ENCODE results near the gene SETD3.

The SETD3 gene

GRCh38 chr14:99427632-99428300, 52.9 kb downstream of the SETD3 start:
- TF ChIP-seq CTCF (IDR thresholded peaks at IDR 0.05; ENCODE audit: low read depth, low read length): no peak
- DNase-seq (ENCODE audit: extremely low read depth, low read depth): no peak

GRCh38 chr14:99426813-99427346, 53.8 kb downstream of the SETD3 start:
- TF ChIP-seq CTCF (IDR thresholded peaks at IDR 0.05; ENCODE audit: low read depth, low read length): no peak
- DNase-seq (ENCODE audit: extremely low read depth, low read depth): no peak

- no peak for DNase-seq (ENCODE audit: extremely low read depth, low read depth)
- no peak for TF ChIP-seq CTCF (IDR thresholded peaks at IDR 0.05; ENCODE audit: low read depth, low read length)
Measured at GRCh38 chr14:99426265-99426664, 54.4 kb downstream of the SETD3 start.

- no peak for TF ChIP-seq CTCF (IDR thresholded peaks at IDR 0.05; ENCODE audit: low read depth, low read length)
- DNase-seq (ENCODE audit: extremely low read depth, low read depth): no peak
Measured at GRCh38 chr14:99425272-99425681, 55.4 kb downstream of the SETD3 start.

- DNase-seq (ENCODE audit: extremely low read depth, low read depth): no peak
- no peak for TF ChIP-seq CTCF (IDR thresholded peaks at IDR 0.05; ENCODE audit: low read depth, low read length)
Measured at GRCh38 chr14:99424306-99424877, 56.3 kb downstream of the SETD3 start.

GRCh38 chr14:99423434-99423833, 57.2 kb downstream of the SETD3 start:
- no peak for DNase-seq (ENCODE audit: extremely low read depth, low read depth)
- TF ChIP-seq CTCF (IDR thresholded peaks at IDR 0.05; ENCODE audit: low read depth, low read length): no peak

GRCh38 chr14:99422228-99423010, 58.2 kb downstream of the SETD3 start:
- no peak for DNase-seq (ENCODE audit: extremely low read depth, low read depth)
- TF ChIP-seq CTCF (IDR thresholded peaks at IDR 0.05; ENCODE audit: low read depth, low read length): no peak

Data from AG09319 (cell line).